Loucy (cell line): Measurements from ENCODE around the gene TRIP13.

Experiments used
- H2AFZ ChIP-seq: fragments of 200-600 bp; sonication (generic); 2 replicates; pipeline ENCODE4 v1.6.0; 2016; ENCODE audit warnings: antibody characterized with exemption, mild to moderate bottlenecking, low read length, moderate library complexity
- H3F3A ChIP-seq: fragments of 200-600 bp; 2 replicates; pipeline ENCODE4 v1.6.0; 2016; ENCODE audit warnings: antibody characterized with exemption, low read depth, mild to moderate bottlenecking
- H3K27me3 ChIP-seq: fragments of 200-600 bp; sonication (generic); 2 replicates; pipeline ENCODE4 v1.6.1; 2014; ENCODE audit warnings: low read length, mild to moderate bottlenecking; ENCODE audit not compliant: insufficient read depth, poor library complexity, severe bottlenecking
- H3K36me3 ChIP-seq: fragments of 200-600 bp; sonication (generic); 2 replicates; pipeline ENCODE4 v1.6.1; 2016; ENCODE audit warnings: low read length; ENCODE audit not compliant: insufficient read depth
- H3K4me1 ChIP-seq: fragments of 200-600 bp; sonication (generic); 2 replicates; pipeline ENCODE4 v1.5.1; 2014; ENCODE audit warnings: low read length, mild to moderate bottlenecking; ENCODE audit not compliant: insufficient read depth, poor library complexity, severe bottlenecking
- H3K4me2 ChIP-seq: fragments of 200-600 bp; sonication (generic); 2 replicates; pipeline ENCODE4 v1.6.0; 2014; ENCODE audit warnings: antibody characterized with exemption, low read length, low read depth, mild to moderate bottlenecking; ENCODE audit not compliant: poor library complexity, severe bottlenecking
- H3K4me3 ChIP-seq: fragments of 200-600 bp; sonication (generic); 2 replicates; pipeline ENCODE4 v1.5.1; 2014; ENCODE audit warnings: low read length, mild to moderate bottlenecking, mixed read lengths; ENCODE audit not compliant: poor library complexity, severe bottlenecking
- H3K79me2 ChIP-seq: fragments of 200-600 bp; sonication (generic); 2 replicates; pipeline ENCODE4 v1.6.1; 2014; ENCODE audit warnings: low read length; ENCODE audit not compliant: insufficient read depth
- H3K9ac ChIP-seq: fragments of 200-600 bp; sonication (generic); 2 replicates; pipeline ENCODE4 v1.6.0; 2014; ENCODE audit warnings: mild to moderate bottlenecking, low read depth, low read length, moderate library complexity; ENCODE audit not compliant: poor library complexity, severe bottlenecking
- H3K9me2 ChIP-seq: fragments of 200-600 bp; sonication (generic); replicated peaks from 2 replicates; pipeline ENCODE4 v1.6.1; 2016; ENCODE audit warnings: low read depth, low read length, mixed read lengths
- H3K9me3 ChIP-seq: fragments of 200-600 bp; sonication (generic); 2 replicates; pipeline ENCODE4 v1.6.1; 2014; ENCODE audit warnings: mild to moderate bottlenecking, antibody characterized with exemption, low read length, low read depth; ENCODE audit not compliant: insufficient read depth
- H4K20me1 ChIP-seq: fragments of 200-600 bp; sonication (generic); 2 replicates; pipeline ENCODE4 v1.6.0; 2014; ENCODE audit warnings: antibody characterized with exemption, low read length, mild to moderate bottlenecking; ENCODE audit not compliant: insufficient read depth, poor library complexity, severe bottlenecking
- EZH2phosphoT487 ChIP-seq: fragments of 200-600 bp; IDR thresholded peaks from 2 replicates; pipeline ENCODE4 v1.6.1; 2018; ENCODE audit warnings: antibody characterized with exemption, mild to moderate bottlenecking, moderate library complexity, borderline replicate concordance
- TF ChIP-seq, protein P1 (sequence below): fragments of 200-600 bp; sonication (generic); conservative IDR thresholded peaks from 2 replicates; pipeline ENCODE4 v1.5.1; 2014; ENCODE audit warnings: mild to moderate bottlenecking, antibody characterized with exemption, low read length

TRIP13 gene

DNA sequence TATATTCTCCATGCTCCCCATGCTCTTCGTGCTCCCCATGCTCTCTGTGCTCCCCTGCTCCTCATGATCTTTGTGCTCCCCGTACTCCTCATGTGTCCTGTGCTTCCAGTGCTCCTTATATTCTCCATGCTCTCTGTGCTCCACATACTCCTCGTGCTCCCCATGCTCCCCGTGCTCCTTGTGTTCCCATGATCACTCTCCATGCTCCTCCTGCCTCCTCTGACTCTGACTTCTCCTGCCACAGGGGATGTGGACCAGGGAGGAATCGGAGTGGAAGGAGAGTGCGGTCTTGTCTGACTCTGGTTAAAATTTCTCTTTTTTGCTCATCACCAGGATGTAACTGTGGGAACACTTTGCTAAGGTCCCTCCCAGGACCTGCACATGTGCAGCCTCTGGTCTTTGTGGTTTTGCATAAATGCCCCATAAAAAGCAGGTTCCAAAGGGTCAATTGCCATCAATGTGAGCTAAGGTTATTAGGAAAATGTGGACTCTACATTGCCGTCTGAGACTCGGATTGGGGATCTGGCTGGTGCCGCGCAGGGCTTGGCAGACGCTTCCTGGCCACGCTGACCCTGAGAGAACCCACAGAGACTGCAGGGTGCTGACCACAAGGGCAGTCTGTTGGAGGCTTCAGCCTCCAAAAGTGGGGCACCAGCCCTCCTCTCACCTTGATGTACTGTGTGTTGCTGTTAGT is 52.5 kb downstream of the TRIP13 start:
- peaks cover 6% of the 10 kb centered on the region for H3F3A ChIP-seq
- no peaks in the 10 kb centered on the region for H3K27me3 ChIP-seq
- H3K4me2 ChIP-seq: no peak overlapping the region
- no peaks in the 10 kb centered on the region for H3K79me2 ChIP-seq
- H3K9me2 ChIP-seq: no peaks in the 10 kb centered on the region
- no peaks in the 10 kb centered on the region for H3K36me3 ChIP-seq
- H4K20me1 ChIP-seq: no peaks in the 10 kb centered on the region
- no peak overlapping the region for H2AFZ ChIP-seq
- peaks cover 39% of the 10 kb centered on the region for H3K4me1 ChIP-seq
- no peak overlapping the region for H3K9ac ChIP-seq
- no peaks in the 10 kb centered on the region; the same call in 1 of the 2 replicates for H3K9me3 ChIP-seq
- no peak overlapping the region for H3K4me3 ChIP-seq
- TF ChIP-seq EZH2phosphoT487: no peak
- TF ChIP-seq, protein P1, sequence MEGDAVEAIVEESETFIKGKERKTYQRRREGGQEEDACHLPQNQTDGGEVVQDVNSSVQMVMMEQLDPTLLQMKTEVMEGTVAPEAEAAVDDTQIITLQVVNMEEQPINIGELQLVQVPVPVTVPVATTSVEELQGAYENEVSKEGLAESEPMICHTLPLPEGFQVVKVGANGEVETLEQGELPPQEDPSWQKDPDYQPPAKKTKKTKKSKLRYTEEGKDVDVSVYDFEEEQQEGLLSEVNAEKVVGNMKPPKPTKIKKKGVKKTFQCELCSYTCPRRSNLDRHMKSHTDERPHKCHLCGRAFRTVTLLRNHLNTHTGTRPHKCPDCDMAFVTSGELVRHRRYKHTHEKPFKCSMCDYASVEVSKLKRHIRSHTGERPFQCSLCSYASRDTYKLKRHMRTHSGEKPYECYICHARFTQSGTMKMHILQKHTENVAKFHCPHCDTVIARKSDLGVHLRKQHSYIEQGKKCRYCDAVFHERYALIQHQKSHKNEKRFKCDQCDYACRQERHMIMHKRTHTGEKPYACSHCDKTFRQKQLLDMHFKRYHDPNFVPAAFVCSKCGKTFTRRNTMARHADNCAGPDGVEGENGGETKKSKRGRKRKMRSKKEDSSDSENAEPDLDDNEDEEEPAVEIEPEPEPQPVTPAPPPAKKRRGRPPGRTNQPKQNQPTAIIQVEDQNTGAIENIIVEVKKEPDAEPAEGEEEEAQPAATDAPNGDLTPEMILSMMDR: no peak

DNA sequence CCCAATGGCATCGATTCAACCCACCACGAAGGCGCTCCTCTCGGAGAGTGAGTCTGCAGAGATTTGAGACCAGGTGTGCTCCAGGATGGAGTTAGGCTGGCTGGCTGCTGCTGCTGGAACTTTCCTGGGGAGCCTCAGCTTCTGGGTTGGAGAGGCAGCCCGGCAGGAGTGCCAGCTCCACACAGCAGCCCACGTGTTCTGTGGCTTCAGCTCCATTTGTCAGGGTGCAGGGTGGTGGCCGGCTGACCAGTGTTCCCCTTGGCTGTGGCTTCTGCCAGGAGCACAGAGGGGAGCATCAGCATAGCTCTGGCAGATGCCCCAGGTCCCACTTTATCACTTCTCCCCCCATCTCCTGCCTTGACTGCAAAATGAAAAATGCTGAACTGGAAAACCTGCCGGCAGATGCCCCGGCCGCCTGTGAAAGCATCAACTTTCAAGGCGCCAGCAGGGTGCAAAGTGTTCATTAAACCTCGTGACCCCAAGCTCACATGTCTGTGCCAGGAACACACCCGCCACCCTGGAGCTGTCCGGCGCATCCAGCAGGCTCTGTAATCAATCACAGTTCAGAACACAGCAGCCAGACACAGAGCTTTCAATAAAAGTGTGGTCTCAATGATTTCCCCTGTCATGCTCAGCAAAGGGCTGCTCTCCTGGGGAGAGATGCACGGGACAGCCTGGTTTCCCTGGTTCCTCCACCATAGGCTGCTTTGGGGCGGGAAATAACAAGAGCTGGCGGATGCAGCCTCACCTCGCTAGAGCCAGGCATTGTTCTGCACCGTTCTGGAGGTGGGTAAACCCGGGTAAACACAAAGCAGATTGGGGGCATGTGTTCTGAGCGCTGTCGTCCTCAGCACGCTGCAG is 53.2 kb downstream of the TRIP13 start:
- no peaks in the 10 kb centered on the region for H3K79me2 ChIP-seq
- peaks cover 6% of the 10 kb centered on the region for H3F3A ChIP-seq
- H3K4me1 ChIP-seq: peaks cover 39% of the 10 kb centered on the region
- no peaks in the 10 kb centered on the region for H4K20me1 ChIP-seq
- TF ChIP-seq EZH2phosphoT487: no peak
- TF ChIP-seq, protein P1: no peak
- no peak overlapping the region for H3K9ac ChIP-seq
- no peak overlapping the region for H3K4me2 ChIP-seq
- no peaks in the 10 kb centered on the region for H3K27me3 ChIP-seq
- H3K4me3 ChIP-seq: no peak overlapping the region
- peaks cover 5% of the 10 kb centered on the region; the same call in 1 of the 2 replicates for H3K9me3 ChIP-seq
- no peaks in the 10 kb centered on the region for H3K9me2 ChIP-seq
- no peak overlapping the region for H2AFZ ChIP-seq
- no peaks in the 10 kb centered on the region for H3K36me3 ChIP-seq

DNA sequence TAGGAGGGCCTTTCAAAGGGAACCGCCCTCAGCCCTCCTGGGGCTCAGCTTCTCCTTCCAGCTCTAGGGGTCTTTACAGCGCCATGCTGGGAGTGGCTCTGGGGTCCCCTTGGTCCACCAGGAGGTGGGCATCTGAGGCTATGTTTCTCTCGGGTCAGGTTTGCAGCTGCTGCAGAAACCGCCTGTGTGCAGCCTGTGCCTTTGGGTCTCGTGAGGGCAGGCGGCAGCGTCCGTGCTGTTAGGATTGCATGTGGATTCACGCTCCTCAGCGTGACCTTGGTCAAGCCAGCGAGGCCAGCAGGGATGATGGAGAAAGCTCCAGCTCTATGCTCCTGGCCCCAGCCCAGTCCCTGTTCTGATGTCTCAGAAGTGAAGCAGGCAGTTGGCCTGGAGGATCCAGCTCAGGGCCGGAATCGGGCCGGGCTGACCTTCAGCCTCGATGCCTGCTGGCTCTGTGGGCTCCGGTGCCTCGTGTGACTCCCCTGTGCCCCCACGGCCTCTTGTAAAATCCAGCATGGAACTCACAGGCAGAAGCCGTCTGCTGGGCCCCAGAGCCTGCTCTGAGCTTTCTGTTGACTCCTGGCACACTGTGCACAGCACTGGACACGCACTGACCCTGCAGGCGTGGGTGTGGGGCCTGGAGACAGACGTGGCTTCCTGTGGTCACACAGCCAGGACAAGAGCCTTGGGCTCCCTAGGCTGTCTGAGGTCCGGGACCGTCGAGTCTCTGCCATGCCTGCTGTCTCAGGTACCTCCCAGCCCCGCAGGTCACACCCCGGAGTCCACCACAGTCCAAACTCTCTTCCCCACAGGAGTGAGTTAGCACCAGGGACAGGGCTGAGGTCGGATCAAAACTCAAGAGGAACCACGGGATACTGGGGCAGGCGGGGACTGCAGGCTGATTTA is 54.3 kb downstream of the TRIP13 start:
- Histone ChIP-seq H2AFZ (no peak overlapping the region), H3K36me3 (no peaks in the 10 kb centered on the region), H3K4me2 (no peak overlapping the region), H3F3A (peaks cover 6% of the 10 kb centered on the region; the same call in 1 of the 2 replicates), H4K20me1 (no peaks in the 10 kb centered on the region), H3K9me3 (peaks cover 5% of the 10 kb centered on the region; the same call in 1 of the 2 replicates), H3K27me3 (no peaks in the 10 kb centered on the region), H3K4me3 (no peak overlapping the region), H3K9ac (no peak overlapping the region), H3K79me2 (no peaks in the 10 kb centered on the region), H3K4me1 (peaks cover 39% of the 10 kb centered on the region), H3K9me2 (no peaks in the 10 kb centered on the region)
- TF ChIP-seq, protein P1: no peak
- no peak for TF ChIP-seq EZH2phosphoT487
